Epithelial cell of proximal tubule (primary cell): ENCODE results near the gene B4GALNT2. TPM values are rescaled to one million over a fixed set of nuclear protein-coding genes. Genes with fewer than 3 reads are reported as not detected.

ENCODE experiments used
- DNase-seq: peaks from one replicate; pipeline ENCODE4 v3.0.0-alpha.2; 2011; ENCODE audit warnings: low read depth
- H3K4me3 ChIP-seq: 2 replicates; pipeline ENCODE4 v1.5.1; 2011; ENCODE audit warnings: low read depth, mild to moderate bottlenecking, low read length
- CTCF ChIP-seq: conservative IDR thresholded peaks from 2 replicates; pipeline ENCODE4 v1.5.1; 2012; ENCODE audit warnings: low read depth, mild to moderate bottlenecking, low read length
- total RNA-seq: library from RNA; depleted of rRNA; stranded (reverse); fragments of >200 nt; gene quantifications from 2 replicates; pipeline ENCODE4 v1.2.3, GENCODE V29; 2015

The B4GALNT2 gene
- total RNA-seq, 1 donor from 2014 or later = 1.6 TPM

GRCh38 chr17:49200423-49201083 is 68.0 kb downstream of the B4GALNT2 start:
- no peak for TF ChIP-seq CTCF
- H3K4me3 ChIP-seq = no peak overlapping the region
- DNase-seq = no peak

GRCh38 chr17:49201481-49201927 is 68.9 kb downstream of the B4GALNT2 start:
- no peak overlapping the region for H3K4me3 ChIP-seq
- TF ChIP-seq CTCF = no peak
- DNase-seq = no peak

- DNase-seq = no peak
- no peak overlapping the region for H3K4me3 ChIP-seq
- TF ChIP-seq CTCF = no peak
Observed at GRCh38 chr17:49203796-49204195, 71.2 kb downstream of the B4GALNT2 start.

GRCh38 chr17:49204516-49204915 is 71.9 kb downstream of the B4GALNT2 start:
- H3K4me3 ChIP-seq = no peak overlapping the region
- no peak for DNase-seq
- no peak for TF ChIP-seq CTCF

- TF ChIP-seq CTCF = no peak
- no peak for DNase-seq
Observed at GRCh38 chr17:49209061-49209571, 76.5 kb downstream of the B4GALNT2 start.

GRCh38 chr17:49210158-49211029 is 77.8 kb downstream of the B4GALNT2 start, which contains the start of the genes ABI3 and GNGT2:
ABI3 (plus strand) TSS chr17:49210707; CDS start chr17:49210725, 18 bp downstream.
GNGT2 (minus strand) TSS chr17:49210574; CDS start chr17:49207422, 3,152 bp downstream.
- TF ChIP-seq CTCF = no peak
- H3K4me3 ChIP-seq = no peak within 1 kb of the TSS
- no peak for DNase-seq

More at GRCh38 chr17:49209061-49209571, 76.5 kb downstream of the B4GALNT2 start:
- no peak overlapping the region for H3K4me3 ChIP-seq
